HL-60/S4 (cell line): ENCODE results near the gene TMEM259.

ENCODE experiments used
- in situ Hi-C: fragments of 300-500 bp; cut with MboI; formaldehyde crosslinking; loops from 2 replicates; pipeline ENCODE4 v1.14.3; 2022; ENCODE audit warnings: low sequenced_read_pairs

The TMEM259 gene

DNA sequence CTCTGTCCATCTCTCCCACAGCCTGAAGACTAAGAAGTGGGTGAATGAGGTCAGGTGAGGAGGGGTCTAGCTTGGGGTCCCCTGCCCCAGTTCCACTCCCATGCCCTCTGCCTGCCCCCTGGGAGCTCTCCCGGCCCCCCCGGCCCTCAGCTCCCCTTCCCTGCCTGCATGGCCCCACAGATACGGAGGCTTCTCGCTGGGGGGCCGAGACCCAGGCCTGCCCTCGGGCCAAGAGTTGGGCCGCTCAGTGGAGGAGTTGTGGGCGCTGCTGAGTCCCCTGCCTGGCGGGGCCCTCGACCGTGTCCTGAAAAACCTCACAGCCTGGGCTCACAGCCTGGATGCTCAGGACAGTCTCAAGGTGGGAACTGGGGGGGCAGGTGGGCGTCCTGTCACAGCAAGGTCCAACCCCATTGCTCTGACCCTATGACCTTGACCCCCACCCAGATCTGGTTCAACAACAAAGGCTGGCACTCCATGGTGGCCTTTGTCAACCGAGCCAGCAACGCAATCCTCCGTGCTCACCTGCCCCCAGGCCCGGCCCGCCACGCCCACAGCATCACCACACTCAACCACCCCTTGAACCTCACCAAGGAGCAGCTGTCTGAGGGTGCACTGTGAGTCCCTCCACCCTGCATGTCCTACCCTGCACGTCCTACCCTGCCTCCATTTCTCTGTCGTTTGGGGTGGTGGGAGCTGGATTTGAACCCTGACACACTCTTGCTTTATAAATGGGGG lies 35.1 kb upstream of the TMEM259 start:
- in situ Hi-C loops: no loop called here

DNA sequence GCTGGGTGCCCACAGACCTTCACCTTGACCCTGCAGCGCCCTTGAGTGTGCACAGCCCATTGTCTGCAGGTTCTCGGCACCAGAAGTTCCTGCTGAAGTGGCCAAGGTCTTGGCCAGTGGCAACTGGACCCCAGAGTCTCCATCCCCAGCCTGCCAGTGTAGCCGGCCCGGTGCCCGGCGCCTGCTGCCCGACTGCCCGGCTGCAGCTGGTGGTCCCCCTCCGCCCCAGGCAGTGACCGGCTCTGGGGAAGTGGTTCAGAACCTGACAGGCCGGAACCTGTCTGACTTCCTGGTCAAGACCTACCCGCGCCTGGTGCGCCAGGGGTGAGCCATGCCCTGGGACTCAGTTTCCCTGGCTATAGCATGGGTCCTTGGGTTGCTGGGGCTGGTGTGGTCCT lies 34.1 kb upstream of the TMEM259 start:
- in situ Hi-C loops: no loop called here

DNA sequence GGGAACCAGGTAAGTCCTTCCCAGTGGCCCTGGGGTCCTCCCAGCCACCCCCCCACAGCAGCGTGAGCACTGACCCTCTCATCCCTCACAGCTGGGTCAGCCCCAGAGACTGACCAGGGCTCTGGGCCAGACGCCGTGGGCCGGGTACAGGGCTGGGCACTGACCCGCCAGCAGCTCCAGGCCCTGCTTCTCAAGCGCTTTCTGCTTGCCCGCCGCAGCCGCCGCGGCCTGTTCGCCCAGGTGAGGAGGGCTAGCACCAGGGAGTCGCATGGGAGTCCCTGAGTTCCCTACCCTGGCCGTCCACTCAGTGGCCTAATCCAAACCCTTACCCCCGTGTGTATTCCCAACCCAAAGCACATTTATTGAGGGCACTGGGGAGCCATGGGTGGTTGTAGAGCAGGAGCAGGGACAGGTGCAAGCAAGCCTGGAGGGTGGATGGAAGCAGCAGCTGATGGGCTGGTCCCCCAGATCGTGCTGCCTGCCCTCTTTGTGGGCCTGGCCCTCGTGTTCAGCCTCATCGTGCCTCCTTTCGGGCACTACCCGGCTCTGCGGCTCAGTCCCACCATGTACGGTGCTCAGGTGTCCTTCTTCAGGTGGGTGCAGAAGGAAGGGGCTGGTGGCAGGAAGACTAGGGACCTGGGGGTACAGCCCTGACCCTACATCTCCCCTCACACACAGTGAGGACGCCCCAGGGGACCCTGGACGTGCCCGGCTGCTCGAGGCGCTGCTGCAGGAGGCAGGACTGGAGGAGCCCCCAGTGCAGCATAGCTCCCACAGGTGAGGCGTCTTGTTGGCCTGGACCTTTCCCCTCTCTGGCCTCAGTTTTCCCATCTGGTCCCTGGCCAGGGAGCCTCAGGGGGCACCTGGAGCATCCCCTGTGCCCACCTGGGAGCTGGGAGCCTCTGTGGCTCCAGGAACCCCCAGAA lies 33.4 kb upstream of the TMEM259 start:
- in situ Hi-C loops: no loop called here

DNA sequence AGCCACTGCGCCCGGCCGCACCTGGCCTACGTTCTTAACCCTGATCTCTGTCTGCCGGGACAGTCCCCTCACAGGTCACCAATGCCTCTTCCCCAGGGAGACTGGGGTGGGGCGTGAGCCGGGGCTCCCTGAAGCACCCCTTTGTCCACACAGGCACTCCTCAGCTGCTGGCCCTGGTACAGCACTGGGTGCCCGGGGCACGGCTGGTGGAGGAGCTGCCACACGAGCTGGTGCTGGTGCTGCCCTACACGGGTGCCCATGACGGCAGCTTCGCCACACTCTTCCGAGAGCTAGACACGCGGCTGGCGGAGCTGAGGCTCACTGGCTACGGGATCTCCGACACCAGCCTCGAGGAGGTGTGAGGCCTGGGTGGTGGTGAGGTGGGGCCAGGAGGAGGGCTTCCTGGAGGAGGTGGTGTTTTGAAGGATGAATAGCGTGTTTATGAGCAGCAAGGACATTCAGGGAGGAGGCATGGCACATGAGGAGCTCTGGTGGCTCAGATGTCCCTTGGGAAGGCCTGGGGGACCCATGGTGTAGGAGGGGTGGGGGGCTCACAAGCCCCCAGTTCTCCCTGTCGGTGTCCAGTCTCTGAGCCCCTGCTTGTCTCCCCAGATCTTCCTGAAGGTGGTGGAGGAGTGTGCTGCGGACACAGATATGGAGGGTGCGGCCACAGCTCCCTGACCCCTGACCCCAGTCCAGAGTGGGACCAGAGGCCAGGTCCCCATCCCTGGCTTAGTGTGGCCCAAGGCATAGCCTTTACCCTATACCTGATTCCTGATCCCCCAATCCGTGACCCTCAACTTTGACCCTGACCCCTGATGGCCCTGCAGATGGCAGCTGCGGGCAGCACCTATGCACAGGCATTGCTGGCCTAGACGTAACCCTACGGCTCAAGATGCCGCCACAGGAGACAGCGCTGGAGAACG lies 32.5 kb upstream of the TMEM259 start:
- in situ Hi-C loops: no loop called here

DNA sequence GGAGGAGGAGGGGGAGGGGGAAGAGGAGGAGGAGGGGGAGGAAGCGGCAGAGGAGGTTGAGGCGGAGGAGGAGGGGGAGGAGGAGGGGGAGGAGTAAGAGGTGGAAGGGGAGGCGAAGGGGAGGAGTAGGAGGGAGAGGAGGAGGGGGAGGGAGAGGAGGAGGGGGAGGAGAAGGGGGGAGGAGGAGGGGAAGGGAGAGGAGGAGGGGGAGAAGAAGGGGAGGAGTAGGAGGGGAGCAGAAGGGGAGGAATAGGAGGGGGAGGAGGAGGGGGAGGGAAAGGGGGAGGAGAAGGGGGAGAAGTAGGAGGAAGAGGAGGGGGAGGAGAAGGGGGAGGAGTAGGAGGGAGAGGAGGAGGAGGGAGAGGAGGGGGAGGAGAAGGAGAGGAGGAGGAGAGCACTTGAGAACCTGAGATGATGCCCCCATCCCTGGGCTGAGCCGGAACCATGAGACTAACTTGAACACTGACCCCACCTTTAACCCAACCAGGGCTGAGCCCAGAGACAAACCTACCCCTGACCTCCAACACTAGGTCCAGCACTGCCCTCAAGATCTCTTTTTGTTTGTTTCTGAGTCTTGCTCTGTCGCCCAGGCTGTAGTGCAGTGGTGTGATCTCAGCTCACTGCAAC lies 31.5 kb upstream of the TMEM259 start:
- in situ Hi-C loops: no loop called here

DNA sequence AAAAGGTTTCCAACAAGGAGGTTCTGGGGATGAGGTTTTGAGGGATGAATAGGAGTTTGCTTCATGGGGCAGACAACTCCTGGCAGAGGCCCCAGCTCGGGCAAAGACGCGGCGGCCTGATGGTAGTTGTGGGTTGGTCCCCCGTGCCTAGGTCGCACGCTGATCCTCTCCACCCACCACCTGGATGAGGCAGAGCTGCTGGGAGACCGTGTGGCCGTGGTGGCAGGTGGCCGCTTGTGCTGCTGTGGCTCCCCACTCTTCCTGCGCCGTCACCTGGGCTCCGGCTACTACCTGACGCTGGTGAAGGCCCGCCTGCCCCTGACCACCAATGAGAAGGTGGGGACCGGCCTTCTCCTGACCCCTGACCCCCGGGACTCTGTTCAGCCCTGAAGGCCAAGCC lies 30.9 kb upstream of the TMEM259 start:
- in situ Hi-C loops: no loop called here

DNA sequence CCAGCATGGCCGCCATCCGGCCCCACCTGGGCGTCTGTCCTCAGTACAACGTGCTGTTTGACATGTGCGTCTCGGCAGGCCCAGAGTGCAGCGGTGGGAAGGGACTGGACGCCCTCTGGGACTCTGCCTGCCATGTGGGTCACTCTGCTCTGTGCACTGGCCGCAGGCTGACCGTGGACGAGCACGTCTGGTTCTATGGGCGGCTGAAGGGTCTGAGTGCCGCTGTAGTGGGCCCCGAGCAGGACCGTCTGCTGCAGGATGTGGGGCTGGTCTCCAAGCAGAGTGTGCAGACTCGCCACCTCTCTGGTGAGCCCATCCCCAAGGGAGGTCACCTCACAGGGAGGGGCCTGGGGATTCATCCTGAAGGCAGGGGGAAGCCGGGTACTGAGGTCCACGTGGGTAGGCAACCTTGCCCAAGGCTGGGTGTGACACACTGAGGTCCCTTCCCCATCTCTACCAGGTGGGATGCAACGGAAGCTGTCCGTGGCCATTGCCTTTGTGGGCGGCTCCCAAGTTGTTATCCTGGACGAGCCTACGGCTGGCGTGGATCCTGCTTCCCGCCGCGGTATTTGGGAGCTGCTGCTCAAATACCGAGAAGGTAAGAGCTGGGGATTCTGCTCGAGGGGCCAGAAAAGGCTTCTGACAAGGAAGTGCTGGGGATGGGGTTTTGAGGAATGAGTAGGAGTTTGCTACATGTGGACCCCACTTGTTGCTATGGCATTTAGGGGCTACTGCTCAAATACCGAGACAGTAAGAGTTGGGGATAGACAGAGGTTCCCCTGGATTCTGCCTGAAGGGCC lies 30.3 kb upstream of the TMEM259 start:
- in situ Hi-C loops: no loop called here

DNA sequence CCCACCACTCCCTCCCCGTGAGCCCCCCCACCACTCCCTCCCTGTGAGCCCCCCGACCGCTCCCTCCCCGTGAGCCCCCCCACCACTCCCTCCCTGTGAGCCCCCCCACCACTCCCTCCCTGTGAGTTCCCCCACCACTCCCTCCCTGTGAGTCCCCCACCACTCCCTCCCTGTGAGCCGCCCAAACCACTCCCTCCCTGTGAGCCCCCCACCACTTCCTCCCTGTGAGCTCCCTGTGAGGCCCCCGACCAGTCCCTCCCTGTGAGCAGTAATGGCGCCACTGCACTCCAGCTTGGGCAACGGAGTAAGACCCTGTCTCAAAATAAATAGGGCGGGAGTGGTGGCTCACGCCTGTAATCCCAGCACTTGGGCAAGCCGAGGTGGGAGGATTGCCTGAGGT lies 28.9 kb upstream of the TMEM259 start:
- in situ Hi-C loops: no loop called here

DNA sequence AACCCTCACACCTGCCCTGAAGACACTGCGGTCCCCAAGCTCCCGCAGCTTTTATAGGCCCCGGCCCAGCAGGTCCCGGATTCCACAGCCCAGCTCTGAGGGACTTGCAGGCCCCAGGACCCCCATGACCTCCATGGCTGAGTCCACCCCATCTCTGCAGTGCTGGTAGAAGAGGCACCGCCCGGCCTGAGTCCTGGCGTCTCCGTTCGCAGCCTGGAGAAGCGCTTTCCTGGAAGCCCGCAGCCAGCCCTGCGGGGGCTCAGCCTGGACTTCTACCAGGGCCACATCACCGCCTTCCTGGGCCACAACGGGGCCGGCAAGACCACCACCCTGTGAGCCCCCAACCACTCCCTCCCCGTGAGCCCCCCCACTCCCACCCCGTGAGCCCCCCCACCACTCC lies 28.2 kb upstream of the TMEM259 start:
- in situ Hi-C loops: no loop called here

DNA sequence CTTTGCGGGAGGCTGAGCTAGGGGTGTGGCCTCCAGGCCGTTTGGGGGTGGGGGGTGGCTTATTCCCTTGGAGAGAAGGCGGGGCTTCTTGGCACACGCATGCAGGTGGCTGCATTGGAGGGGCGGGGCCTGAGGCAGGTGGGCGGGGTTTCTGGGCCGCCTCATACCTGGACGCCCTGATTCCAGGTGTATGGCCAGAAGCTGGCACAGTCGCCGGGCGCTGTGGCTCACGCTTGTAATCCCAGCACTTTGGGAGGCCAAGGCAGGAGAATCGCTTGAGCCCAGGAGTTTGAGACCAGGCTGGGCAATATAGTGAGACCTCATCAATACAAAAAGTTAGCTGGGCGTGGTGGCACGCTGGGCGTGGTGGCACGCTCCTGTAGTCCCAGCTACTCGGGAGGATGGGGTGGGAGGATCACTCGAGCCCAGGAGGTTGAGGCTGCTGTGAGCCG lies 26.8 kb upstream of the TMEM259 start:
- in situ Hi-C loops: no loop called here

DNA sequence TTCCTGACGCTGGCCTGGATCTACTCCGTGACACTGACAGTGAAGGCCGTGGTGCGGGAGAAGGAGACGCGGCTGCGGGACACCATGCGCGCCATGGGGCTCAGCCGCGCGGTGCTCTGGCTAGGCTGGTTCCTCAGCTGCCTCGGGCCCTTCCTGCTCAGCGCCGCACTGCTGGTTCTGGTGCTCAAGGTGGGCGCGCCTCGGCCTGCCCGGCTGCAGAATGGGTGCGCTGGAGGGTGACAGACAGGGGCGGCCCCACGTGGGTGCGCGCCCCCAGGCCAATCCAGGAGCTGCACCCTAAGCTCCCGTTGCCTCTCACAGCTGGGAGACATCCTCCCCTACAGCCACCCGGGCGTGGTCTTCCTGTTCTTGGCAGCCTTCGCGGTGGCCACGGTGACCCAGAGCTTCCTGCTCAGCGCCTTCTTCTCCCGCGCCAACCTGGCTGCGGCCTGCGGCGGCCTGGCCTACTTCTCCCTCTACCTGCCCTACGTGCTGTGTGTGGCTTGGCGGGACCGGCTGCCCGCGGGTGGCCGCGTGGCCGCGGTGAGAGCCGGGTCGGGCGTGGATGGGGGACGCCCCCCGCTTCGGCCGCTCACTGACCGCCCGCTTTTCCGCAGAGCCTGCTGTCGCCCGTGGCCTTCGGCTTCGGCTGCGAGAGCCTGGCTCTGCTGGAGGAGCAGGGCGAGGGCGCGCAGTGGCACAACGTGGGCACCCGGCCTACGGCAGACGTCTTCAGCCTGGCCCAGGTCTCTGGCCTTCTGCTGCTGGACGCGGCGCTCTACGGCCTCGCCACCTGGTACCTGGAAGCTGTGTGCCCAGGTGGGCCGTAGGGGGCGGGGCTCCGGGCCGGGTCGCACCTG lies 26.1 kb upstream of the TMEM259 start:
- in situ Hi-C loops: no loop called here

DNA sequence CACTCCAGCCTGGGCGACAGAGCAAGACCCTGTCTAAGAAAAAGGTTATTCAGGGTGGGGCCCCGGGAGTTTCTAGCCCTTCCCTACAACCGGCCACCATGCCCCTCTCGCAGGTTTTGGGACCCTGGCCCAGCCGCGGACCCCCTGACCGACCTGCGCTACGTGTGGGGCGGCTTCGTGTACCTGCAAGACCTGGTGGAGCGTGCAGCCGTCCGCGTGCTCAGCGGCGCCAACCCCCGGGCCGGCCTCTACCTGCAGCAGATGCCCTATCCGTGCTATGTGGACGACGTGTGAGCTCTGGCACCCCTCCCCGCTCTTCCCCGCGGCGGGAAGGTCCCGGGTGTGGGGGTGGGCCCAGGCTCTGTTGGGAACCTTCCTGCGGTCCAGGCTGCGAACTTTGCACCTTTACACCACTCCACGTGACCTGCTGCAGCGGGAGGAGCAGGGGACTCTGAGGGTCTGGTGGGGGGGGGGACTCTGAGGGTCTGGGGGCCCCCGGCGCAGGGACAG lies 25.2 kb upstream of the TMEM259 start:
- in situ Hi-C loops: no loop called here

DNA sequence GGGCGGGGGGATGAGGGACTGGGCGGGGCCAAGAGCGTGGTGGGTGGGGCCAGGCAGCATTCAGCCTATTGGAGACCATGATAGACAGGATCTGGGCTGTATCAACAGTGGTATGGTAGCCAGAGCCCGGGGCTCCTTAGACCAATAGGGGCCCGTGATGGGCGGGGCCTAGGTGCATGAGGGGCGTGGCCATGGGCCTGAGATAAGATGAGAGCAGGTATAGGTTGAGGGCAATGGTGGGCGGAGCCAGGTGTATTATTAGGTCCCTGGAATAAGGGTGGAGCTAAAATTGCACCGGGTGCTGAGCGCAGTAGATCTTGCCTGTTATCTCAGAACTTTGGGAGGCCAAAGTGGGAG lies 24.3 kb upstream of the TMEM259 start:
- in situ Hi-C loops: no loop called here

DNA sequence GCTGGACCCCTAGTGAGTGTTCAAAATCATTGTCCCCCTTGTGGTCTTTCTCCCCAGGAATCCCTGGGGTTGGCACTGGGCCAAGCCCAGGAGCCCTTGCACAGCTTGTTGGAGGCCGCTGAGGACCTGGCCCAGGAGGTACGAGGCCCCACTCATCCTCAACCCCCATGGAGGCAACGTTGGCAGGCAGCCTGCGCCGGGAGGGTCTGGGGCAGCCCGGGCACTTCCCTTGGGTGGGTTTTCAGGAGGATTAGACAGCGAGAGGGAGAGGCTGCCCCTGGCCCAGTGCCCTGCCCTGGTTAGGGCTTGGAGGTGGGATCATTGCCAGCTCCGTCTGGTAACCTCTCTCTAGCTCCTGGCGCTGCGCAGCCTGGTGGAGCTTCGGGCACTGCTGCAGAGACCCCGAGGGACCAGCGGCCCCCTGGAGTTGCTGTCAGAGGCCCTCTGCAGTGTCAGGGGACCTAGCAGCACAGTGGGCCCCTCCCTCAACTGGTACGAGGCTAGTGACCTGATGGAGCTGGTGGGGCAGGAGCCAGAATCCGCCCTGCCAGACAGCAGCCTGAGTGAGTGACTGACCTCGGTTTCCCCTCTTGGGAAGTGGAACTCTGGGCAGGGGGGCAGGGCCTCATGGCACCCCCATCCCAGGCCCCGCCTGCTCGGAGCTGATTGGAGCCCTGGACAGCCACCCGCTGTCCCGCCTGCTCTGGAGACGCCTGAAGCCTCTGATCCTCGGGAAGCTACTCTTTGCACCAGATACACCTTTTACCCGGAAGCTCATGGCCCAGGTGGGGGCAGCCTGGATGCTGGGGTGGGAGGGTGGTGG lies 22.0 kb upstream of the TMEM259 start:
- in situ Hi-C loops: no loop called here

DNA sequence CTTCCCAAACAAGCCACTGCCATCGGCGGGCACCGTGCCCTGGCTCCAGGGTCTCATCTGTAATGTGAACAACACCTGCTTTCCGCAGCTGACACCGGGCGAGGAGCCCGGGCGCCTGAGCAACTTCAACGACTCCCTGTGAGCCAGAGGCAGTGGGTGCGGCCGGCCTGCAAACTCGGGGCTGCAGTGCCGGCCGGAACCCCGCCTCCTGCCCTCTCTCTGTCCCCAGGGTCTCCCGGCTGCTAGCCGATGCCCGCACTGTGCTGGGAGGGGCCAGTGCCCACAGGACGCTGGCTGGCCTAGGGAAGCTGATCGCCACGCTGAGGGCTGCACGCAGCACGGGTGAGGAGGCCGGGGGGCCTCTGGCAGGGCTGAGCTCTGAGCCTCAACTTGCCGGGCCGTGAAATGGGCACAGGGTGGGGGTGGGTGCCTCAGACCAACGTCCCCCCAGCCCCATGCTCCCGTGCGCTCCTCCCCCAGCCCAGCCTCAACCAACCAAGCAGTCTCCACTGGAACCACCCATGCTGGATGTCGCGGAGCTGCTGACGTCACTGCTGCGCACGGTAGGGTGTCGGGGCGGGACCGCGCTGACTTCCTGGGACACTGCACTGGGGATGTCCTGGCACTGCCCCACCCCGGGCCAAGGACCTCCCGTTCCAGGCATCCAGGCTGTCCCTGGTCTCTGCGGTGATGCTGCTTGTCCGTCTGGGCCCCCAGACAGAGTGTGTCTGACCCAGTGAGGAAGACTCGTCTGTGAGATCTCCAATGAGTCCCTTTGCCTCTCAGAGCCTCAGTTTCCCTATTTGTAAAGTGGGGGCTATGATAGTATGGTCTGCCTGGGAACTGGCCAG lies 21.1 kb upstream of the TMEM259 start:
- in situ Hi-C loops: no loop called here

DNA sequence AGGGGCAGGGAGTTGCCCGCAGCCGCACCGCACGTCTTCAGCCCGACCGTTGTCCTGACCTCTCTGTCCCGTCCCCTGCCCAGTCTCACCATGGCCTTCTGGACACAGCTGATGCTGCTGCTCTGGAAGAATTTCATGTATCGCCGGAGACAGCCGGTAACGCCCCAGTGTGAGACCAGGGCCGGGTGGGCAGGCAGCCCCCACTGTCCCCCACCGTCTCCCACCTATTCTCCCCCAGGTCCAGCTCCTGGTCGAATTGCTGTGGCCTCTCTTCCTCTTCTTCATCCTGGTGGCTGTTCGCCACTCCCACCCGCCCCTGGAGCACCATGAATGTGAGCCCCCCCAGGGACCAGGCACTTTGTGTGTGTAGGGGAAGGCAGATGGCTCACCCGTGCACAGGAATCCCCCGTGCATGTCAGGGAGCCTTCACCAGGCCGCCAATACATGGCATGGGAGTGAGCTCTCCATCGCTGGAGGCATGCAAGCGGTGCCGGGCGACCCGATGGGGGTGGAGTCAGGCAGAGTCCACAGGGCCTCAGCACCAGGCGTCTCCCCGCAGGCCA lies 20.4 kb upstream of the TMEM259 start:
- in situ Hi-C loops: no loop called here
